Activated naive CD4-positive, alpha-beta T cell treated with anti-CD3 and anti-CD28 coated beads, Interleukin-2, amount 10 ng/mL, durations not matched to agents 7 days and 5 days (primary cell): ENCODE measurements around the gene CACNA1D.

Source experiments
- CTCF ChIA-PET: fragments of 350-600 bp; sonication (Branson Sonifier 250); formaldehyde crosslinking; loops from one replicate; lab custom pipeline; 2021; ENCODE audit warnings: antibody characterized with exemption; lab: Charles Lee
- DNase-seq: peaks from one replicate; pipeline ENCODE4 v3.0.0-alpha.2; 2020
- H3K27ac Mint-ChIP-seq: one replicate; pipeline ENCODE4 v1.8.0; 2021; ENCODE audit warnings: mild to moderate bottlenecking, moderate library complexity, mixed read lengths
- H3K27me3 Mint-ChIP-seq: one replicate; pipeline ENCODE4 v1.8.0; 2021; ENCODE audit warnings: mild to moderate bottlenecking, mixed read lengths
- H3K36me3 Mint-ChIP-seq: one replicate; pipeline ENCODE4 v1.8.0; 2021; ENCODE audit warnings: mixed read lengths
- H3K4me1 Mint-ChIP-seq: one replicate; pipeline ENCODE4 v1.8.0; 2021; ENCODE audit warnings: mixed read lengths
- H3K4me3 Mint-ChIP-seq: one replicate; pipeline ENCODE4 v1.8.0; 2021; ENCODE audit warnings: mild to moderate bottlenecking, moderate library complexity, mixed read lengths
- H3K9me3 Mint-ChIP-seq: one replicate; pipeline ENCODE4 v1.8.0; 2021; ENCODE audit warnings: mixed read lengths

Gene CACNA1D

GRCh38 chr3:53689681-53690080 lies 195.3 kb downstream of the CACNA1D start:
- DNase-seq: no peak
- Mint-ChIP-seq H3K27ac (no peak overlapping the region), H3K36me3 (no peaks in the 10 kb centered on the region), H3K4me1 (peaks cover 14% of the 10 kb centered on the region), H3K27me3 (peaks cover 41% of the 10 kb centered on the region), H3K9me3 (no peaks in the 10 kb centered on the region), H3K4me3 (no peak overlapping the region)
- CTCF ChIA-PET: no interaction called here

- Mint-ChIP-seq H3K9me3 (no peaks in the 10 kb centered on the region), H3K27ac (no peak overlapping the region), H3K36me3 (no peaks in the 10 kb centered on the region), H3K4me3 (no peak overlapping the region), H3K4me1 (peaks cover 14% of the 10 kb centered on the region), H3K27me3 (peaks cover 47% of the 10 kb centered on the region)
- DNase-seq: no peak
- CTCF ChIA-PET: no interaction called here
These were observed 196.1 kb downstream of the CACNA1D start for GRCh38 chr3:53690521-53690920.

GRCh38 chr3:53691349-53691748 lies 196.9 kb downstream of the CACNA1D start:
- Mint-ChIP-seq H3K4me3 (no peak overlapping the region), H3K27me3 (peaks cover 50% of the 10 kb centered on the region), H3K9me3 (no peaks in the 10 kb centered on the region), H3K36me3 (no peaks in the 10 kb centered on the region), H3K27ac (no peak overlapping the region), H3K4me1 (peaks cover 14% of the 10 kb centered on the region)
- DNase-seq: no peak
- CTCF ChIA-PET: no interaction called here

- Mint-ChIP-seq H3K4me1 (peaks cover 14% of the 10 kb centered on the region), H3K27ac (no peak overlapping the region), H3K9me3 (no peaks in the 10 kb centered on the region), H3K4me3 (no peak overlapping the region), H3K27me3 (peaks cover 55% of the 10 kb centered on the region), H3K36me3 (no peaks in the 10 kb centered on the region)
- CTCF ChIA-PET: no interaction called here
- DNase-seq: no peak
These were observed 197.5 kb downstream of the CACNA1D start for GRCh38 chr3:53691885-53692284.

GRCh38 chr3:53693451-53693850 lies 199.0 kb downstream of the CACNA1D start:
- no peaks in the 10 kb centered on the region for H3K36me3 Mint-ChIP-seq
- H3K27me3 Mint-ChIP-seq: peaks cover 59% of the 10 kb centered on the region
- H3K9me3 Mint-ChIP-seq: no peaks in the 10 kb centered on the region
- H3K4me1 Mint-ChIP-seq: peaks cover 14% of the 10 kb centered on the region
- H3K27ac Mint-ChIP-seq: peak overlapping the region; percentile 64
- CTCF ChIA-PET: interaction anchor here (1.3 kb wide), 1 partner anchor 13 kb away, joined by 4 read pairs; no protein-coding TSS in a partner anchor
- no peak for DNase-seq
- H3K4me3 Mint-ChIP-seq: no peak overlapping the region

GRCh38 chr3:53694046-53694445 lies 199.6 kb downstream of the CACNA1D start:
- Mint-ChIP-seq H3K9me3 (no peaks in the 10 kb centered on the region), H3K27ac (no peak overlapping the region), H3K27me3 (peaks cover 55% of the 10 kb centered on the region), H3K36me3 (no peaks in the 10 kb centered on the region), H3K4me3 (no peak overlapping the region), H3K4me1 (peaks cover 14% of the 10 kb centered on the region)
- CTCF ChIA-PET: no interaction called here
- DNase-seq: no peak

GRCh38 chr3:53694666-53695323 lies 200.4 kb downstream of the CACNA1D start:
- DNase-seq: no peak
- Mint-ChIP-seq H3K27me3 (peaks cover 53% of the 10 kb centered on the region), H3K27ac (no peak overlapping the region), H3K4me1 (peaks cover 14% of the 10 kb centered on the region), H3K4me3 (no peak overlapping the region), H3K36me3 (no peaks in the 10 kb centered on the region), H3K9me3 (no peaks in the 10 kb centered on the region)
- CTCF ChIA-PET: no interaction called here

GRCh38 chr3:53695324-53695690 lies 200.9 kb downstream of the CACNA1D start:
- H3K36me3 Mint-ChIP-seq: no peaks in the 10 kb centered on the region
- H3K9me3 Mint-ChIP-seq: no peaks in the 10 kb centered on the region
- DNase-seq: no peak
- CTCF ChIA-PET: no interaction called here
- H3K27ac Mint-ChIP-seq: no peak overlapping the region
- H3K27me3 Mint-ChIP-seq: peaks cover 52% of the 10 kb centered on the region
- H3K4me3 Mint-ChIP-seq: no peak overlapping the region
- peaks cover 15% of the 10 kb centered on the region for H3K4me1 Mint-ChIP-seq

- H3K4me1 Mint-ChIP-seq: peaks cover 19% of the 10 kb centered on the region
- no peaks in the 10 kb centered on the region for H3K9me3 Mint-ChIP-seq
- no peak overlapping the region for H3K4me3 Mint-ChIP-seq
- no peak for DNase-seq
- peaks cover 43% of the 10 kb centered on the region for H3K27me3 Mint-ChIP-seq
- no peak overlapping the region for H3K27ac Mint-ChIP-seq
- CTCF ChIA-PET: interaction anchor here (0.7 to 1.7 kb wide), 4 partner anchors 8 to 13 kb away, joined by 3 to 4 read pairs (median 4); no protein-coding TSS in a partner anchor
- H3K36me3 Mint-ChIP-seq: no peaks in the 10 kb centered on the region
These were observed 202.2 kb downstream of the CACNA1D start for GRCh38 chr3:53696401-53697172.

- CTCF ChIA-PET: no interaction called here
- no peak overlapping the region for H3K27ac Mint-ChIP-seq
These were observed 206.0 kb downstream of the CACNA1D start for GRCh38 chr3:53700441-53700840.

GRCh38 chr3:53702776-53703530 lies 208.5 kb downstream of the CACNA1D start:
- no peaks in the 10 kb centered on the region for H3K36me3 Mint-ChIP-seq
- H3K27me3 Mint-ChIP-seq: peaks cover 13% of the 10 kb centered on the region
- H3K27ac Mint-ChIP-seq: no peak overlapping the region
- CTCF ChIA-PET: no interaction called here
- DNase-seq: no peak
- H3K4me3 Mint-ChIP-seq: no peak overlapping the region
- no peaks in the 10 kb centered on the region for H3K9me3 Mint-ChIP-seq
- peaks cover 14% of the 10 kb centered on the region for H3K4me1 Mint-ChIP-seq

More at GRCh38 chr3:53700441-53700840, 206.0 kb downstream of the CACNA1D start:
- H3K27me3 Mint-ChIP-seq: peaks cover 26% of the 10 kb centered on the region
- H3K4me1 Mint-ChIP-seq: peaks cover 7% of the 10 kb centered on the region
- no peak overlapping the region for H3K4me3 Mint-ChIP-seq
- DNase-seq: no peak
- no peaks in the 10 kb centered on the region for H3K36me3 Mint-ChIP-seq
- no peaks in the 10 kb centered on the region for H3K9me3 Mint-ChIP-seq

- H3K4me3 Mint-ChIP-seq: no peak overlapping the region
- peaks cover 14% of the 10 kb centered on the region for H3K4me1 Mint-ChIP-seq
- H3K36me3 Mint-ChIP-seq: no peaks in the 10 kb centered on the region
- peaks cover 15% of the 10 kb centered on the region for H3K27me3 Mint-ChIP-seq
- no peaks in the 10 kb centered on the region for H3K9me3 Mint-ChIP-seq
- no peak for DNase-seq
- CTCF ChIA-PET: no interaction called here
- H3K27ac Mint-ChIP-seq: no peak overlapping the region
These were observed 209.4 kb downstream of the CACNA1D start for GRCh38 chr3:53703630-53704362.

- Mint-ChIP-seq H3K4me1 (peaks cover 14% of the 10 kb centered on the region), H3K4me3 (no peak overlapping the region), H3K27ac (no peak overlapping the region), H3K27me3 (peaks cover 15% of the 10 kb centered on the region), H3K9me3 (no peaks in the 10 kb centered on the region), H3K36me3 (no peaks in the 10 kb centered on the region)
- CTCF ChIA-PET: no interaction called here
- DNase-seq: no peak
These were observed 209.9 kb downstream of the CACNA1D start for GRCh38 chr3:53704363-53704725.
